ENCODE results near the gene NSG1.

GRCh38 chr4:4355302-4355701 is 31.6 kb upstream of the NSG1 start:
- TF ChIP-seq CTCF (IDR thresholded peaks at IDR 0.05; ENCODE audit: insufficient read depth, low read length) (no peak), POLR2AphosphoS5 (IDR thresholded peaks at IDR 0.05; ENCODE audit: low read depth) (no peak), REST (IDR thresholded peaks at IDR 0.05; ENCODE audit: insufficient replicate concordance, low read depth) (no peak), SPI1 (IDR thresholded peaks at IDR 0.05; ENCODE audit: borderline replicate concordance, low read depth) (no peak)
